Smooth muscle cell (in vitro differentiated cells): ENCODE data around the gene ENPP7. TPM values are rescaled to one million over a fixed set of nuclear protein-coding genes. Genes with fewer than 3 reads are reported as not detected.

Source experiments
- DNase-seq: peaks from one replicate; lab custom pipeline; 2025; ENCODE audit not compliant: unreplicated experiment; lab: John Stamatoyannopoulos, UW
- H2AFZ ChIP-seq: fragments of 200-600 bp; sonication (generic); 2 replicates; pipeline ENCODE4 v1.6.0; 2016; ENCODE audit warnings: antibody characterized with exemption, low read depth, mild to moderate bottlenecking
- H3F3A ChIP-seq: fragments of 200-600 bp; sonication (generic); 2 replicates; pipeline ENCODE4 v1.6.0; 2017; ENCODE audit warnings: antibody characterized with exemption, low read depth
- H3K27ac ChIP-seq: fragments of 200-600 bp; sonication (generic); 2 replicates; pipeline ENCODE4 v1.5.1; 2016; ENCODE audit warnings: low read depth, mild to moderate bottlenecking
- H3K27me3 ChIP-seq: fragments of 200-600 bp; sonication (generic); 2 replicates; pipeline ENCODE4 v1.6.1; 2016; ENCODE audit warnings: low read depth, mild to moderate bottlenecking
- H3K36me3 ChIP-seq: fragments of 200-600 bp; sonication (generic); 2 replicates; pipeline ENCODE4 v1.5.1; 2016; ENCODE audit warnings: low read depth
- H3K4me1 ChIP-seq: fragments of 200-600 bp; sonication (generic); 2 replicates; pipeline ENCODE4 v1.5.1; 2016; ENCODE audit warnings: low read depth
- H3K4me2 ChIP-seq: fragments of 200-600 bp; sonication (generic); 2 replicates; pipeline ENCODE4 v1.6.0; 2016; ENCODE audit warnings: mild to moderate bottlenecking
- H3K4me3 ChIP-seq: fragments of 200-600 bp; sonication (generic); 2 replicates; pipeline ENCODE4 v1.5.1; 2016; ENCODE audit warnings: mild to moderate bottlenecking
- H3K79me2 ChIP-seq: fragments of 200-600 bp; sonication (generic); 2 replicates; pipeline ENCODE4 v1.6.0; 2016; ENCODE audit warnings: low read depth, mild to moderate bottlenecking
- H3K9ac ChIP-seq: fragments of 200-600 bp; sonication (generic); 2 replicates; pipeline ENCODE4 v1.6.0; 2016; ENCODE audit warnings: low read depth
- H3K9me3 ChIP-seq: fragments of 200-600 bp; sonication (generic); replicated peaks from 2 replicates; pipeline ENCODE4 v1.5.1; 2016; ENCODE audit warnings: low read depth
- H4K20me1 ChIP-seq: fragments of 200-600 bp; sonication (generic); 2 replicates; pipeline ENCODE4 v1.6.0; 2016; ENCODE audit warnings: low read depth
- CTCF ChIP-seq: fragments of 200-600 bp; sonication (generic); IDR thresholded peaks from 2 replicates; pipeline ENCODE4 v1.5.1; 2017; ENCODE audit warnings: borderline replicate concordance, mild to moderate bottlenecking, antibody characterized with exemption; ENCODE audit not compliant: insufficient read depth, poor library complexity, severe bottlenecking
- WGBS: methylation state at CpG from one replicate; pipeline ENCODE4 v1.1.7; 2016; ENCODE audit warnings: low lambda C conversion rate; 5-methylcytosine and 5-hydroxymethylcytosine counted together
- polyA plus RNA-seq: library from polyadenylated mRNA; unstranded; fragments of >200 nt; fragmentation: Nextera tagmentation; extraction: Ambion mirVana; gene quantifications from 2 replicates; pipeline ENCODE4 v1.2.1, GENCODE V29; 2016
- total RNA-seq: library from RNA; depleted of rRNA; stranded (reverse); fragments of >200 nt; gene quantifications from 2 replicates; pipeline ENCODE4 v1.2.3, GENCODE V29; 2014

The ENPP7 gene
- total and polyA plus RNA-seq, 2 experiments from 2014 or later, result not detected

DNA sequence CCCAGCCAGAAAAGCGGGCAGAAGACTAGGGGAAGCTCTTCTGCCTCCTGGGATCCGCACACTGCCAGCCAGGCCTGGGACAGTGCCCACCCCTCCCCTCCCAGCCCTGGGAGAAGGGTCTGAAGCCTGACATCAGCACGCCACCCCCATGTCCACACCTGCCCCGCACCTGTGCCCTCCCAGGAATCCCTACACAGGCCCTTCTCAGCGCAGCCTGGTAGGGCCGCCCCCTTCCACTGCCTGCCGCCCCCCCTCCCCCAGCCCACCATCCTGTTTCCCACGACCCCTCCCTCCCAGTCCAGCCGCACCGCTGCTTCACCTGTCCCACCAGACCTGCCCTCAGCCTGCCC, 10.6 kb downstream of the ENPP7 start:
- Histone ChIP-seq H3K27me3 (peaks cover 35% of the 10 kb centered on the region), H3K4me1 (peaks cover 3% of the 10 kb centered on the region), H3K4me3 (peak overlapping the region; percentile 37), H4K20me1 (no peaks in the 10 kb centered on the region), H3K27ac (no peak overlapping the region), H3K36me3 (no peaks in the 10 kb centered on the region), H3K9me3 (no peaks in the 10 kb centered on the region), H3K4me2 (peak overlapping the region; percentile 79), H3F3A (no peaks in the 10 kb centered on the region), H2AFZ (no peak overlapping the region), H3K9ac (no peak overlapping the region), H3K79me2 (no peaks in the 10 kb centered on the region)
- WGBS, result 56% methylated on average over 3 of the region's 10 CpGs
- TF ChIP-seq CTCF, result no peak
- DNase-seq, result no peak

DNA sequence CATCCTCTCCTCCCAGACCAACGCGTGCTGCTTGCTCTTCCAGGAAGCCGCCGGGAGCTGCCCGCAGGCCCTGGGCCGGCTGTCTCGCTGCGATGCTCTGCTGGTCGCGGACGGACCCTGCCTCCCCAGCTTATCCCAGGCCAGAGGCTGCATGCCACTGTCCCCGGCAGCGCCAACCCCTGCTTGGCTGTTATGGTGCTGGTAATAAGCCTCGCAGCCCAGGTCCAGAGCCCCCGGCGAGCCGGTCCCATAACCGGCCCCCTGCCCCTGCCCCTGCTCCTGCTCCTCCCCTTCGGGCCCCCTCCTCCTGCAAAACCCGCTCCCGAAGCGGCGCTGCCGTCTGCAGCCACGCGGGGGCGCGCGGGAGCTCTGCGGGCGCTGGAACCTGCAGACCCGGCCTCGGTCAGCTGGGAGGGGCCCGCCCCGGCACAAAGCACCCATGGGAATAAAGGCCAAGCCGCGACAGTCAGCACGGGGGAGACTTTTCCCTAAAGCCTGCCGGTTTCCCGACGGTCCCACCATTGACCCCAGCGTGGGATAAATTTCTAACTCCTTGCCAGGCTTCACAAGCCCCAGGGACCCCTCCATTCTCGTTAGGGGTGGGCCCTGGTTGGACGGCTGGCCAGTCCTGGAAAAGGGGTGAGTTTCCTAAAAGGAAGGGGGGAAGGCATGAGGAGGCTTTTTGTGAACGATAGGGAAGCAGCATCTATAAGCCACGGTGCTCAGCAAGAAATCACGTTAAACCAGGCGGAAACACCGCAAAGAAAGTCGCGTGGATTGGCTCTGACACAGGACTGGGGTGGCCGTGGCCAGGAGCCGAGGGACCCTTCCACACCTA, 11.2 kb downstream of the ENPP7 start:
- peak; percentile 99 for TF ChIP-seq CTCF
- 26% methylated on average over 35 of the region's 53 CpGs for WGBS
- H4K20me1 ChIP-seq, result no peaks in the 10 kb centered on the region
- no peaks in the 10 kb centered on the region for H3K36me3 ChIP-seq
- no peak overlapping the region for H2AFZ ChIP-seq
- H3K27ac ChIP-seq, result no peak overlapping the region
- H3K4me3 ChIP-seq, result peak overlapping the region; percentile 37
- no peaks in the 10 kb centered on the region for H3K79me2 ChIP-seq
- peaks cover 41% of the 10 kb centered on the region for H3K27me3 ChIP-seq
- no peak overlapping the region for H3K9ac ChIP-seq
- H3K4me1 ChIP-seq, result peaks cover 7% of the 10 kb centered on the region
- peak overlapping the region; percentile 79 for H3K4me2 ChIP-seq
- no peaks in the 10 kb centered on the region for H3F3A ChIP-seq
- peak; percentile 49 for DNase-seq
- no peaks in the 10 kb centered on the region for H3K9me3 ChIP-seq

DNA sequence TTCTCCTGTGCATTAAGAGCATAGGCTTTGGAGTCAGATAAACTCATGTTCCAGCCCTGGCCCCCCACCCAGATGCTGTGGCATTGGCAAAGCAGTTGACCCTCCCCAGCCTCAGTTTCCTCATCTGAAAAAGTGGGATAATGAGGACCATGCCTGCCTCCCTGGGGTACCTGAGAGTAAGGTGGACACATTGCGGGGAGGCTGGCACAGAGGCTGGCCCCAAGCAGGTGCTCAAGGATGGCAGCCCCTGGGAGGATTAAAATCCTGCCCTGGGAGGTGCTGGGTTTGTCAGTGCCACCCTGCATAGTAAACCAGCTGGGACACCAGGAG, 11.8 kb downstream of the ENPP7 start:
- 81% methylated on average over 1 of the region's 1 CpG for WGBS
- Histone ChIP-seq H3F3A (no peaks in the 10 kb centered on the region), H3K9ac (no peak overlapping the region), H3K79me2 (no peaks in the 10 kb centered on the region), H4K20me1 (no peaks in the 10 kb centered on the region), H3K4me1 (peaks cover 13% of the 10 kb centered on the region), H3K27ac (no peak overlapping the region), H3K4me3 (no peak overlapping the region), H3K9me3 (no peaks in the 10 kb centered on the region), H3K4me2 (no peak overlapping the region), H3K27me3 (peaks cover 46% of the 10 kb centered on the region), H3K36me3 (no peaks in the 10 kb centered on the region), H2AFZ (no peak overlapping the region)
- no peak for DNase-seq
- no peak for TF ChIP-seq CTCF

- DNase-seq, result no peak
- 92% methylated on average over 7 of the region's 7 CpGs for WGBS
These were observed 12.3 kb downstream of the ENPP7 start for GRCh38 chr17:79742951-79743476.

More at GRCh38 chr17:79742951-79743476, 12.3 kb downstream of the ENPP7 start:
- H3K4me3 ChIP-seq, result no peak overlapping the region
- no peaks in the 10 kb centered on the region for H3K36me3 ChIP-seq
- H3K79me2 ChIP-seq, result no peaks in the 10 kb centered on the region
- H3F3A ChIP-seq, result no peaks in the 10 kb centered on the region
- no peak for TF ChIP-seq CTCF
- peaks cover 17% of the 10 kb centered on the region for H3K4me1 ChIP-seq
- H4K20me1 ChIP-seq, result no peaks in the 10 kb centered on the region
- no peaks in the 10 kb centered on the region for H3K9me3 ChIP-seq
- no peak overlapping the region for H3K9ac ChIP-seq
- no peak overlapping the region for H3K27ac ChIP-seq
- H2AFZ ChIP-seq, result no peak overlapping the region
- no peak overlapping the region for H3K4me2 ChIP-seq
- H3K27me3 ChIP-seq, result peaks cover 51% of the 10 kb centered on the region
